GM18505 (cell line): ENCODE measurements around the gene TAMM41.
"Not testable (repeated sequence)": the region's sequence is repeated elsewhere in the genome, so short reads cannot be mapped to it uniquely, and the experiment has no call there.

Experiments
- ATAC-seq: cut with Tn5 transposase; IDR thresholded peaks from one replicate; pipeline ENCODE4 v1.9.1; 2021; ENCODE audit not compliant: unreplicated experiment
- POLR2A ChIP-seq: IDR thresholded peaks from 4 replicates; pipeline ENCODE4 v1.6.1; 2011; ENCODE audit warnings: borderline replicate concordance; ENCODE audit not compliant: insufficient read depth, insufficient read length; ENCODE audit errors: extremely low read depth

The TAMM41 gene, protein sequence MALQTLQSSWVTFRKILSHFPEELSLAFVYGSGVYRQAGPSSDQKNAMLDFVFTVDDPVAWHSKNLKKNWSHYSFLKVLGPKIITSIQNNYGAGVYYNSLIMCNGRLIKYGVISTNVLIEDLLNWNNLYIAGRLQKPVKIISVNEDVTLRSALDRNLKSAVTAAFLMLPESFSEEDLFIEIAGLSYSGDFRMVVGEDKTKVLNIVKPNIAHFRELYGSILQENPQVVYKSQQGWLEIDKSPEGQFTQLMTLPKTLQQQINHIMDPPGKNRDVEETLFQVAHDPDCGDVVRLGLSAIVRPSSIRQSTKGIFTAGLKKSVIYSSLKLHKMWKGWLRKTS

DNA sequence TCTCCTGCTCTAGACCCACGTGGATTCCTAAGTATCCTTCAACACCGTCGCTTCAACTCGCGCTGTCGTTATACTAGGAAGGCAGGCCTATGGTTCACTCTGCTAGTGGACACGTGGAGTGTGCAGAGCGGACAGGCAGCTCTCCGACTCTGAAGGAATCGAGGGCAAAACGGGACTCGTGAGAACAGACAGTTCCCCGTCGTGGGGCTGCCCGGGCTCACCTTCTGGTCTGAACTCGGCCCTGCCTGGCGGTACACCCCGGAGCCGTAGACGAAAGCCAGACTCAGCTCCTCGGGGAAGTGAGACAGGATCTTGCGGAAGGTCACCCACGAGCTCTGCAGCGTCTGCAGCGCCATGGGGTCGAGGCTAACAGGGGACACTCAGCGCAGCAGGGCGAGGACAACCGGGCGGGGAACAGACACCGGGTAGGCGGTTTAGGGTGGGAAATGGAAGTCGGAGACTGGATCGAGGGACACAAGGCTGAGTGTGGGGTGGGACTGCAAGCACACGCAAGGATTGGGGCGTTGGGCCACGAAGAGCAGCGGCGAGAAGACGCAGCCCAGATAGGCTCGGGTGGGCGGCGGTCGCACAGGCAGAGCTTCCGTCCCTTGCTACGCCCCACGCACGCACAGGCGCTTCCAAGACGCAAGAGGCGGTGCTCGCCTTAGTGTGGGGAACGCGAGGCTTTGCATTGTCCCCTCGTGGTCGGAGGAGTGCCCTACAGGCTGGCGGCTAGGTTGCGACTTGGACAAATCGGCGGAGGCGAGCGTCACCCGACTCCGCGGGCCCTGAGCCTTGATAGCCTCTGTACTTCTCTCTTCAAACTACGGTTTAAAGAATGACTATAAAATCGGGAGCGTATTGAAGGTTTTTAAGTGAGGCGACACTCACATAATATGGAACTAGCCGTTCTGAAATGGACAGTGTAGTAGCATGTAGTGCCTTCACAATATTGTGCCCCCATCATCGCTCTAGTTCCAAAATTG lies at the start of gene TAMM41:
Gene TAMM41 (minus strand): TSS at position 605 of the 986 bp plus-strand sequence. CDS start 249 bp downstream, at position 356.
- TF ChIP-seq POLR2A: peak; percentile 95
- peak; percentile 100 for ATAC-seq

DNA sequence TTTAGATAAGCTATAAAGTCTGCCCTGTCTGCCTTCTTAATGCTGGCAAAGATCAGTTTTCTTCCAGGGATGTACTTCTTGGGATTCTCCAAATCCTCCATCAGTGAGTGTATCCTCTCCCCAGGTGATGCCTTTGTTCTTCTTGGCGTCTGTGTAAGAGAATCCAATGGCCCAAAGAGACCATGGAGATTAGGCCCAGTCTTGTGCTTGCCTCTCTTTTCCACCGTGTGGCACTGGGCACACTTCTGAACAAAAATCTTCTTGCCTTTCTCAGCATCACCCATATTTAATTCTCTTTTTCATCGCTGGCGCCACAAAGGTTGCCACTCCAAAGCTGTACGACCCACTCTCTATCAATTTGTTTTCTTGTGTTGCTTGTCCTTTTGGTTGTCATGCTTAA lies 32.2 kb upstream of the TAMM41 start:
- no peak for TF ChIP-seq POLR2A
- ATAC-seq: no peak

DNA sequence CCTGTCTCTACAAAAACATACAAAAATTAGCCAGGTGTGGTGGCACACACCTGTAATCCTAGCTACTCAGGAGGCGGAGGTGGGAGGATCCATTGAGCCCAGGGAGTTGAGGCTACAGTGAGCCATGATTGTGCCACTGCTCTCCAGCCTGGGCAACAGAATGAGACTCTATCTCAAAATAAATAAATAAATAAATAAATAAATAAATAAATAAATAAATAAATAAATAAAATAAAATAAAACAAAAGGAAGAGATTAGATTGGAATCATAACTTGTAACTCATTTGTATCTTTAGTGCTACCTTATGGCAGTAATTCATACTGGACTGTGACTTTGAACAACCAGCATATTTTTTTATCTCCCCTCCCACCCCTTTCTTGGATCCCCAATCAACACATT lies 28.0 kb upstream of the TAMM41 start:
- not testable (repeated sequence) for ATAC-seq

DNA sequence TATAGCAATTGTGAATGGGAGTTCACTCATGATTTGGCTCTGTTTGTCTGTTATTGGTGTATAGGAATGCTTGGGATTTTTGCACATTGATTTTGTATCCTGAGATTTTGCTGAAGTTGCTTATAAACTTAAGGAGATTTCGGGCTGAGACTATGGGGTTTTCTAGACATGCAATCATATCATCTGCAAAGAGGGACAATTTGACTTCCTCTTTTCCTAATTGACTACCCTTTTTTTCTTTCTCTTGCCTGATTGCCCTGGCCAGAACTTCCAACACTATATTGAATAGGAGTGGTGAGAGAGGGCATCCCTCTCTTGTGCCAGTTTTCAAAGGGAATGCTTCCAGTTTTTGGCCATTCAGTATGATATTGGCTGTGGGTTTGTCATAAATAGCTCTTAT lies 17.1 kb upstream of the TAMM41 start:
- ATAC-seq: not testable (repeated sequence)

DNA sequence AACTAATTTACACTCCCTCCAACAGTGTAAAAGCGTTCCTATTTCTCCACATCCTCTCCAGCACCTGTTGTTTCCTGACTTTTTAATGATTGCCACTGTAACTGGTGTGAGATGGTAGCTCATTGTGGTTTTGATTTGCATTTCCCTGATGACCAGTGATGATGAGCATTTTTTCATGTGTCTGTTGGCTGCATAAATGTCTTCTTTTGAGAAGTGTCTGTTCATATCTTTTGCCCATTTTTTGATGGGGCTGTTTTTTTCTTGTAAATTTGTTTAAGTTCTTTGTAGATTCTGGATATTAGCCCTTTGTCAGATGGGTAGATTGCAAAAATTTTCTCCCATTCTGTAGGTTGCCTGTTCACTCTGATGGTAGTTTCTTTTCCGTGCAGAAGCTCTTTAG lies 15.9 kb upstream of the TAMM41 start:
- ATAC-seq: not testable (repeated sequence)

DNA sequence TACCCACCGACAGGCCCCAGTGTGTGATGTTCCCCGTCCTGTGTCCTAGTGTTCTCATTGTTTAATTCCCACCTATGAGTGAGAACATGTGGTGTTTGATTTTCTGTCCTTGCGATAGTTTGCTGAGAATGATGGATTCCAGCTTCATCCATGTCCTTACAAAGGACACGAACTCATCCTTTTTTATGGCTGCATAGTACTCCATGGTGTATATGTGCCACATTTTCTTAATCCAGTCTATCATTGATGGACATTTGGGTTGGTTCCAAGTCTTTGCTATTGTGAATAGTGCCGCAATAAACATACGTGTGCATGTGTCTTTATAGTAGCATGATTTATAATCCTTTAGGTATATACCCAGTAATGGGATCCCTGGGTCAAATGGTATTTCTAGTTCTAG lies 15.5 kb upstream of the TAMM41 start:
- ATAC-seq: not testable (repeated sequence)

DNA sequence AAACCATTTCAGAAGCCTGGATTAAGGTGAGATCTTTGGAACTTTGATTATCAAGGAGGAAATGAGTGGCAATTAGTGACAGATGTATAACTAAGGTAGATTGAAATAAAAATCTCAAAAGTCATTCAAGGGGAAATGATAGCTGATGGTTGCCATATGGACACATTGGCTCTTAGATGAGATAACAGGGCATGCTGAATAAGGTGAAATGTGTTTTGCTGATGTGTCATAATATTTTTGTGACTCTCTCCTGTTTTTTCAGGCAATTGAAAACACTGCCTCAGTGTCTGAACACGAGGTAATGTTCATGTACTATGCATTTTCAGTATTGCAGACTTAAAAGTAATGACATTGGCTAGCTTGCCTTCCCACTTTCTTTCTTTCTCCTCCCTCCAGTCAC lies 13.5 kb upstream of the TAMM41 start:
- not testable (repeated sequence) for ATAC-seq

DNA sequence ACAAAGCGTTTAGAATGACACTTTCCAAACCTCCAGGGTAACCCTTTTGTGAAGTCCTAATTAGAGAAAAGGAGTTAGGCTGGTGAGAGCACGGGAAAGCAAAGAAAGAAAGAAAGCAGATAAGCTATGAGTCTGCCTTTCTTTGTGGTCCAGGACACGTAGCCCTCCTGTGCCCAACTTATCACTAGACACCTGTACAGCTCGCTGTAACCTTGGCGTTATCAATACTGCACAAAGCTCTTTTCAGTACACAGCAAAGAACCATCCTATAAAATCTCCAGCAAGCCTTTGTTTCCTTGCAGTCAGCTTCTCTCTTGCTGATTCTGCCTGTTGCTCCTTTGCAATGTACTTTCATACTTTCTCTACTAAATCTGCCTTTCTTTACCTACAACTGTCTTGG lies 6.8 kb upstream of the TAMM41 start:
- ATAC-seq: no peak

DNA sequence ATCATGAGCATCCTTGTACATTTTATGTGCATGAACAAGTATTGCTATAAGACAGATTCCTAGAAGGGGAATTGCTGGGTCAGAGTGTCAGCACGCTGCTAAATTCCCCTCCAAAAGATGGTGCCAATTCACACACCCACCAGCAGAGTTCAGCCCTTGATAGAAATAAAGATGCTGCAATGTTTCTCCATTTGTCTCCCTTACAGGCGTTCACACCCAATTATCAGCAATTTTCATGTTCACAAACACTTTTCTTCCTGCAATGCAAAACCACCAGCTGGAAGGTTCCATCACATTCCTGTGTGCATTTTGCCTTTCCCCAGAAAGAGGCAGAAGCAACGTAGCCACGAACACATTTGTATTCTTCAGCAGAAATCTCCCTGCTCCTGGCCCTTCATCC lies 3.3 kb upstream of the TAMM41 start:
- no peak for ATAC-seq
- TF ChIP-seq POLR2A: no peak

More for the DNA sequence above, 6.8 kb upstream of the TAMM41 start:
- TF ChIP-seq POLR2A: no peak

DNA sequence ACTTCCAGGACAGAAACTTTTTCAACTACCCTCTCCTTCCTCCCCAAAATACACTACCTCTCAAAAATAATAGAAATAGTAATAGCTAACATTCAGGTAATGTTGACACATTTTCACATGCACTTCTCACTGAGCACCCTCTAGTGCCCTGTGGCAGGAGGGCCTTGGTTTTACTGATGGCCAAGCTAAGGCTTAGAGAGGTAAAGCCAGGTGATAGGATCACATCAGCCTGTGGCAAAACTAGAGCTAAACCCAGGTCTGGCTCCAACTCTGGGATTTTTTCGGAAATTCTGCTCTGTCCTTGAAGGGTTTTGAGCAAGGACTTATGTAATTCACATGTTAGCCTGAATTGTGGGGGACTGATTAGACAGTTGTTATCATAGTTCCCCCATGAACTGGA lies 922 bp upstream of the TAMM41 start:
- no peak for ATAC-seq
- no peak for TF ChIP-seq POLR2A

DNA sequence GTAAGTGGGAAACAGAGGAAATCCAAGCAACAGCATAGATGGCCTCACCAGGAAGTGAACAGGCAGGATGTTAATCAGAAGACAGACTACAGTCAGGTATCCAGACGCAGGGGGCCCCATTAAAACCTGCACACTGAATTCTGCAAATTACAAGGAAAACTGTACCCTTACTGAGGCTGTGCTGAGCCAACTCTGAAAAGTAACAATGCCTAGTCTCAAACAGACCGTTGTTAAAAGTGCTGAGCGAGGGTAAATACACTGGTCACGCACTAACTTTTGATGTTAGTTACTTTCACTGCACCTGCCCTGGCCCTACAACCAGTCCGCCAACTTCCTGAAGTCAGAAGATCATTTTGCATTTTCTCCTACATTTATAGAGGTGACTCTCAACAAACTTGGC lies 1.0 kb downstream of the TAMM41 start:
- ATAC-seq: no peak
- no peak for TF ChIP-seq POLR2A

DNA sequence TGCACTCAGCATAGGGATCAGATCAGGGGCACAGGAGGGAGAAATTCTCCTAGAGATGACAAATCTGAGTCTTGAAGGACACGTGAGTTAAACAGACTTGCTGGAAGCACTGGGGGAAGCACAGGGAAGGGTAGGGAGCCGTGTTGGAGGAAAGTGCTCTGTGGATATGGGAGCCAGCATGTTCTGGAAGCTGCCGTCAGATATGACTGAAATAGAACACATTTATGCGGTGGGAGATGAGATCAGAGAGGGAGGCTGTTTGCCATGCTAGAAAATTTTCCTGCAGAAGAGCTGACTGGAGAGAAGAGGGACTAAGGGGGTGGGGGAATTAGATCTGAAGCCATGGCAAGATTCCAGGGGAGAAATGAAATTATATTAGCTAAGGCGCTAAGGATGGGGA lies 1.8 kb downstream of the TAMM41 start:
- ATAC-seq: no peak
- no peak for TF ChIP-seq POLR2A

DNA sequence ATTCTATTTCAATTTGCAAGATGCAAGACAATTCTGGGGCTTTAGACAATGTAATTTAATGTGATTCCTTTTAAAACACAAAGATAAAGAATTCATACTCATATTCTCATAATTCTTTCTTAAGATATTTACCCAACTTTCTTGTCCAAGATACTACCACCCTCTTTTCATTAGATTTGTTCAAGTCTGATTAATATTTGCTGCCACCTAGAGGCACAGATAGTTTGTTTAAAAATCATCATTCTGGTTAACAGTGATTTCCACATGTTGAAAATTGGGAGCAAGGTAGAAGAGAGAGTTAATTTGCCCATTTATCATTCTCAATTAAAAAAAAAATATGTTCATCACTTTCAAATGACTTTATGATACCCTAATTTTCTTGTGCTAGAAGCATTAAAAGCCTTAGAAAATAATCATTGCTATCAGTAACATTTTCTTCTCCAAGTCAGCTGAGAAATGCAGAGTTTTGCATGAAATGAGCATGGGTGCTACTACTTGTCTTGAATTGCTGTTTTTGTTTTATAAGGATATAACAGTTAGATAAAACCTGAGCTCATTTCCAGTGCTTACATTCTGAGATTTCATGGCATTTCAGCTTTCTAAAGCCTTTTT lies 11.6 kb downstream of the TAMM41 start:
- no peak for TF ChIP-seq POLR2A
- no peak for ATAC-seq
